ENCODE results near the gene GALNT13.

Gene GALNT13

GRCh38 chr2:154228566-154229280 lies 357.0 kb downstream of the GALNT13 start:
- DNase-seq, result peak in 1 of 4 experiments; percentile 2

DNA sequence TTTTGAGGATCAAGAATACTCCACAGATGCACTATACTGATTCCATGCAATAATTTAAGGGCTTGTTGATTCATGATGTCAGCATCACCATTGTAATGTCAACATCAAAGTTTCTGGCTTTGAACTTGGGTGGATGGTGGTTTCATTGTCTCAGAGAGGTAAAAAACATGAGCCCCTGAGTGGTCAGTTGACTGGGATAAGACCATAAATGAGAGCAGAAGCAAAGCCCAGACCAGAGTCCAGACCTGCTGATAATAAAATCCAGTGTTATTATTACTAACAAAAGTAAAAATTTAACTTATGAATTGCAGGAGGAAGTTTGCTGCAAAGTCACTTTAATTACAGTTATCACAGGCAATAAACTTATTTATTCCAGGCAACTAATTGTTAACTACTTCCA lies 358.2 kb downstream of the GALNT13 start:
- no peak for DNase-seq

DNA sequence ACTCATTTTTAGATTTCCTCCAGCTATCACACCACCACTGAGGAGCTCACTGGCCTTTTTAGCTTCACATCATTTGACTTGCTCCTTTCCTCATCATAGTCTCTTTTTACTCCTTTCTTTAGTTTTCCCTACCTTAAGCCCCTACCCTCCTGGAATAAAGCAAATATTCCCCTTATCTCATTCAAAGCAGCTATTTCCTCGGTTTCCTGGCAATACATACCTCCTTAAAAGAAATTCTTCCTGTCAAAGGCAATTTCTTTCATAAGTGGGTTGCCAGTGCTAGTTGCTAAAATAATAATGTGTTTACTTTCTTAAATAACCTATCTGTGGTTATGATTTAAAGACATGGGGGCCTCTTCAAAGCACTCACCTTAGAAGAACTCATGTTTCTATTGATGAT lies 359.3 kb downstream of the GALNT13 start:
- DNase-seq, result no peak

- DNase-seq, result no peak
These were observed 361.5 kb downstream of the GALNT13 start for GRCh38 chr2:154233231-154233630.

DNA sequence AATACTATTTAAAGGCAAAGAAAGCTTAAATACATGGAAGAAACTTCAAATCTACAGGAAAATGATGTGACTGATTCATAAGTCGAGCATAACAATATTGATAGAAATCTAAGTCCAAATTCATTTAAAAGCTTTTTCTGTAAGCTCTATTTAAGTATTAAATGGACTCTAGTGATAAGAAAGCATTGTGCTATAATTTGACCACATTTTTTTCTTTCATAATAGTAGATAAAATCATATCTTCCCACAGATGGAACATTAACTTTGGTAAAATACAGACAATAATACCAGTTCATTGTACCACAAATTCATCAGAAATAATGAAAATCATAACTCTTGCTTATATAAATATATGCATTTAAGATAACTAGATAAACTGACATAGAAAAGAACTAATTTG lies 366.5 kb downstream of the GALNT13 start:
- DNase-seq, result no peak

DNA sequence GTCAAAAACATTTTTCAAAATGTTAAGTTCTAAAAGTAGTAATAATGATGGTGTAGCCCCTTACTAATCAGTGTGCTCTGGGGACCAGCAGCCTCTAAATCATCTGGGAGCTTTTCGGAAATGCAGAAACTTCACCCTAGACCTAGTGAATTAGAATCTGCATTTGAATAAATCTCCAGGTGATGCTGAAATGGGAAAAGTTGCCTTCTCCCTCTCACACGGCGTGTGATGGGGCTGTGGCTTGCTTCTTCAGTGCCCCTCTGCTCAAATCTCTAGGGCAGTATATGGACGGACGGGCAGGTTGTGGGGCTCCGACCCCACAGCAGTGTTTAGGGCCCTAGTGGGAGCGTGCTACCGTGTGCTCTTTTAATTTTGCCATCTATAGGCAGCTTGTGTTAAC lies 368.6 kb downstream of the GALNT13 start:
- DNase-seq, result no peak

DNA sequence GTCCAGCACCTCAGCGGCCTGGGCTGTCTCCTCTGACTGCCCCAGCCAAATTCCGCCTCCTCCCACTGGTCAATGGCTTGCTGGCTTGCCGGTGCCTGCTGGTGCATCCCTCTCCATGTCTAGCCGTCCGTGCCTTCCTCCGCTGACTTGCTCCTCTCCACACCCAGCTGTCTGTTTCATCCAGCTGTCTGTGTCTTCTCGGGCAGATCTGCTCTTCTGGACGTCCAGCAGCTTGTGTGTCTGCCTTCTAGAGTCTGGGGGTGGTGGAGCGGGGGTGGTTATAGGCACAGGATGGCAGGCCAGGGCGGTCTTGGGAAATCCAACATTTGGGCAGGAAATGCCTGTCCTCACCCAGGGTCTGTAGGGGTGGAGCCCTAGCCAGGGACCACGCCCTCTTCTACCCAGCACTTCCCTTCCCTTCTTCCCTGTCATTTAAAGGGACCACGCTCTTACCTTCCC lies 369.2 kb downstream of the GALNT13 start:
- DNase-seq, result no peak

GRCh38 chr2:154242687-154243086 lies 371.0 kb downstream of the GALNT13 start:
- no peak for DNase-seq

DNA sequence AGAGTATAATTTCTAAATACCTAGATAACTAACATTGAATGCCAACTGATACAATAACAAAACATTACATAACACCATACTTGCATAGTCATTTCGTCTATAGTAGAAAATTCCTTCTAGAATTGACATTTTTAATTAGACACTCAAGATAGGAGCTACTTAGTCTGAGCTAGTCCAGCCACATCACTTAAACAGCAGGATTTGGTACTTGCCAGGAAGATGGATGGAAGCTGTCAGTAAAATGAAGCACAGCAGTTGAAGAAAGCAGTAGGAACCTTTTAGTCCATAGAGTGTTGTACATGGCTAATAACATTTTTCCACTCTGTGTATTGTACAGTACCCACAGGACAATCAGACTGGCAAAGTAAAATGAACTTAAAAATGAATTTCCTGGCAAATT lies 372.0 kb downstream of the GALNT13 start:
- DNase-seq, result no peak

DNA sequence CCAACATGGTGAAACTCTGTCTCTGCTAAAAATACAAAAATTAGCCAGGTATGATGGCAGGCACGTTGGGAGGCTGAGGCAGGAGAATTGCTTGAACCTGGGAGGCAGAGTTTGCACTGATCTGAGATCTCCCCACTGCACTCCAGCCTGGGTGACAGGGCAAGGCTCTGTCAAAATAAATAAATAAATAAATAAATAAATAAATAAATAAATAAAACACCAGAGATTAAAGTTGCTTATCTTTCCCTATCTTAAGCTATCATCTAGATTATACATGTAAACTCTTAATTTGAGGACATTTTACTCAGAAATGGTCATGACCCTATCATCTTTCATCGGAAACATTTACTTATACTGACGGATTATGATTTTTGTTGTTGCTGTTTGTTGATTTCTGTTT lies 373.2 kb downstream of the GALNT13 start:
- no peak for DNase-seq

- DNase-seq, result no peak
These were observed 375.8 kb downstream of the GALNT13 start for GRCh38 chr2:154247503-154247902.

- DNase-seq, result no peak
These were observed 384.4 kb downstream of the GALNT13 start for GRCh38 chr2:154256136-154256535.

DNA sequence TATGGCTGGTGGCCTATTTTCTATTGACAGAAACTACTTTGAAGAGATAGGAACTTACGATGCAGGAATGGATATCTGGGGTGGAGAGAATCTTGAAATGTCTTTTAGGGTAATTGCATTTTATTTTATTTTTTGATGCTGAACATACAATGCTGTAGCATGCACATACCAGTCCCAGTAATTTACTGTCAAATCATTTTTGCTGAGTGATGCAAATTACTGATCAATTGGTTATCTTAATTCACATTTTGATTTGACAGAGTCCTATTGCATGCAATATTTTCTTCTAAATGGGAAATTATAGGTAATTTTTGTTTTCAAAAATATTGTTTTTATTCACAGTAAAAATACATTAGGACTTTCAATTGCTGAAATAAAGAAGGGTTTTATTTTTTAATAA lies 387.3 kb downstream of the GALNT13 start:
- DNase-seq, result no peak

GRCh38 chr2:154261473-154262027 lies 389.8 kb downstream of the GALNT13 start:
- no peak for DNase-seq

DNA sequence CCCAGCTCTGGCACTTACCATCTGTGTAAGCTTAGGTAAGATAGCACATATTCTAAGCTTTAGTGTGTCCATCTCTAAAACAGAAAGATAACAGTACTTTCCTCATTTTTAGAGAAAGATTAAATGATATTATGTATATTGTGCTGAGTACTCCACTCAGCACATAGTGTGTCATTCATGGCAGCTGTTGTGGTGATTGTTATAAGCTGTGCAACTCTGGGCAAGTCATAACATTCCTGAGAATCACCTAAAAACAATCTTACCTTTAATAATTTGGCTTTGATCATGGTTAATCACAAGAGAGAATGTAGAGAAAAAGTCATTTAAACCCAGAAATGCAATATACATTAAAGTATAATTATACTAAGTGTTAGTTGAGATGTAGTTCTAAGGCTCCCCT lies 391.5 kb downstream of the GALNT13 start:
- DNase-seq, result no peak

DNA sequence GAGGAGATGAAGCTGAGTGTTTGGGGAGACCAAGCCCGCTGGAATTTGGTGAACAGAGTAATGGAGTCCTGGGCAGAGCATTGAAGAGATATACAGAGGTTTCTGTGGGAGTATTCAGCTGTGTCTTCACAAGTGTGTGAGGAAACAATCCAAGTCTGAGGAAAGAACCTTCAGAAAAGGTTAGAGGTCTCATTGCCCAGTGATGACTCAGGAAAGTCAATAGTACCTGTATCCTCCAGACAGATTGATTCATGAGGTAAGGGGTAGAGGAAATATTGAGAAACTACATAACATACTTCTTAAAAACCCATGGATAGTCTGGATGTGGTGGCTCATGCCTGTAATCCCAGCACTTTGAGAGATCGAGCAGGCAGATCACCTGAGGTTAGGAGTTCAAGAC lies 392.3 kb downstream of the GALNT13 start:
- DNase-seq, result no peak

GRCh38 chr2:154267983-154268382 lies 396.3 kb downstream of the GALNT13 start:
- DNase-seq, result no peak

DNA sequence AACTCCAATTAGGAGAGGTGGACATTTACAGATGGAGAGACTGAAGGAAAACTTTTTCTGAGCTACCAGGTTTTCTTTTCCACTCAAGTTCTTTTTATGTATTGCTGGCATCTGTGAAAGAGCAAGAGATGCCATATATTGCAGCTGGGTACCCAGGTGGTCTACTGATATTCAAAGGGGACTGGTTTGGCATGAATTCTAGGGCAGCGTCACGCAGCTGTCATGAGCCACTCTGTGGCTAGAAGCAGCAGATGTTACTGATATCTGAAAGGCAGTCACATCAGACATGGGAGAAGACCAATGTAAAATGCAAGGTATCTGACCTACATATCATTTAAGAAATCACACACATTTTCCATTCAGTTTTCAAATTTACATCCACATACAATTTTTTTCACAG lies 408.8 kb downstream of the GALNT13 start:
- DNase-seq, result no peak

- no peak for DNase-seq
These were observed 418.1 kb downstream of the GALNT13 start for GRCh38 chr2:154289870-154290269.

DNA sequence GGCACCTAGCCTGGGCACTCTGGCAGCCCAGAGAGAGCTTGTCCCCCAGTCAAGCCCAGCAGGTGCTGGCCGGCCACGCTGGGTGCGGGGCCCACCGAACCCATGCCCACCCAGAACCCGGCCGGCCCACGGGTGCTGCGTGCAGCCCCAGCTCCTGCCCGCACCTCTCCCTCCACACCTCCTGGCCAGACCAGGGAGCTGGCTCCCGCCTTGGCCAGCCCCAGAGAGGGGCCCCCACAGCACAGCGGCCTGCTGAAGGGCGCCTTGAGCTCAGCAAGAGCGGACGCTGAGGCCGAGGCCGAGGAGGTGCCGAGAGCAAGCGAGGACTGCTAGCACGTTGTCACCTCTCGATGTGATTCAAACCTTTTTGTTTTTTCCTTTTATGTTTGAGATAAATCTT lies 419.8 kb downstream of the GALNT13 start:
- DNase-seq, result no peak

GRCh38 chr2:154291927-154292326 lies 420.2 kb downstream of the GALNT13 start:
- DNase-seq, result no peak

- DNase-seq, result no peak
These were observed 422.1 kb downstream of the GALNT13 start for GRCh38 chr2:154293864-154294263.

GRCh38 chr2:154306266-154306970 lies 434.7 kb downstream of the GALNT13 start:
- DNase-seq, result no peak

- DNase-seq, result no peak
These were observed 435.3 kb downstream of the GALNT13 start for GRCh38 chr2:154307007-154307406.

All from suppressor macrophage (primary cell).